HG03378 (cell line): Measurements from ENCODE around the gene NT5C3B.
"Not testable (repeated sequence)": the region's sequence is repeated elsewhere in the genome, so short reads cannot be mapped to it uniquely, and the experiment has no call there.

ENCODE experiments used
- ATAC-seq: cut with Tn5 transposase; IDR thresholded peaks from one replicate; pipeline ENCODE4 v1.9.1; 2021; ENCODE audit warnings: mild to moderate bottlenecking, moderate library complexity; ENCODE audit not compliant: unreplicated experiment

Gene NT5C3B

GRCh38 chr17:41840781-41841180 lies 4.7 kb upstream of the NT5C3B start:
- not testable (repeated sequence) for ATAC-seq

DNA sequence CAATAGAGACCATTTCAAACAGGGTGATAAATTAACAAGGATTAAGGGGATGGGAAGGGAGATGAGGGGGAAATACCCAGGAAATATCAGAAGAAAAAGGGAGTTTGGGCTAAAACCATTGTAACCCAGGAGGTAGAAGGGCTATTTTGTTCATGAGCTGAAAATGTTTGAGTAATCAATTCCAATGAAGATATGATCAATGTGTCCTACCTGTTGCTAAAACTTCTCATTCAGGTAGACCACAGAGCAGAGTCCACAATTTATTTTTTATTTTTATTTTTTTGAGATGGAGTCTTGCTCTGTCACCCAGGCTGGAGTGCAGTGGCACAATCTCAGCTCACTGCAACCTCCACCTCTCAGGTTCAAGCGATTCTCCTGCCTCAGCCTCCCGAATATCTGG lies 3.4 kb upstream of the NT5C3B start:
- not testable (repeated sequence) for ATAC-seq

GRCh38 chr17:41837761-41838538 lies 1.9 kb upstream of the NT5C3B start, which contains the start of gene KLHL10:
Gene KLHL10, plus strand, starts transcription at chr17:41837825. Its CDS starts 108 bp downstream, at chr17:41837933.
- ATAC-seq, result no peak

- ATAC-seq, result no peak
Measured at GRCh38 chr17:41836550-41837196, 641 bp upstream of the NT5C3B start.

DNA sequence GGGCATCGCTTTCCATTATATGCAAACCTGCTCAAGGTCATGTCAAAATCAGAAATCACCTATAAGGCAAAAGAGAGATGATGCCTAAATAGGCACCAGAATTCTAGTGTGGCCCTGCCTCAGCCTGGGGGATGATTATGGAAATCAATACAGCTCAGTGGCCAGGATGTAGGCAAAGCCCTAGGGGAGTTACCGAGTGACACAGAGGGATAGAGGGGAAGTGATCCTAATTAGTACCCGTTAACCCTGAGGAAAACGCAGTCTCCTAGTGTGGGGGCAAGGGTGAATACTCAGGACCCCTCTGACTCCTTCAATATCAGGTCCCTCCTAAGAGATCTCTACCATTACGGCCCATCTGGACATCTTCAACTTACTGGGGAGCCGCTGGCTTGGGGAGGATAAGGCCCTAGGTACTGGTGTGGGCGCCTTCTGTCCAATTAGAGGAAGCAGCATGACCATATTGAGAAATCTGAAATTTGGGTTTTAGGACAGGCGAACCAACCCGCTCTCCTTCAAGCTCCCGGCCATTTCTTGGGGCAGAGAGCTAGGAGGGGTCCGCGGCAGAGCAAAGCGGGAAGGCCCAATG lies 725 bp downstream of the NT5C3B start:
- no peak for ATAC-seq

GRCh38 chr17:41829961-41830360 lies 6.1 kb downstream of the NT5C3B start:
- not testable (repeated sequence) for ATAC-seq

DNA sequence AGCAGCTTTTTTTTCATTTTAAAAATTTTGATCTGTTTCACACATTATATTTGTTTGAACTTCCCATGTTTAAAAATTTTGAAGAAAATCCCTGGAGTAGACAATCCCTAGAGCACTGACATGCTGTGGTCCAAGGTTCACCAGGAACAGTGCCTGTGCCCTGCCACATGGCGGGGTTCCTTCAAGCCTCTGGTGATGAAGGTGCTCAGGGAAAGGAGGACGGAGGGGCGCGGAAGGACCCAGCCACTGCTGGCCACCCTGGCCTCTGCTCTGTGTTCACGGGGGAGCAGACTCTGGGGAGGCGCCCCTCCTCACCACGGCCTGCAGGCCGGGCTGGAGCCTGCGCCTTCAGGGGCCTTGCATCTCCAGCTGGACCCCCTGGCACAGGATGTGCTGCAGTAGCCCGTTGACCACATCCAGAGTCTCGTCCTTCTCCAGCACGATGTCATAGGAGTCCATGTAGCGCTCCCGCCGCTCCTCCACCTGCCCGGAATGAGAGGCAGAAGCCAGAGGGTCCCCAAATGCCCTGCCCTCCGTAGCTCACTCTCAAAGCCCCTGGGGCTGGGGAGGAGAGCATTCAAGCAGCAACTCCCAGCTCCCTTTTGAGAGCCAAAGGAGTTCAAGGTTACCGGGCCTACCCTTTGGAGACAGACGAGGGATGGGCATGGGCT lies 10.7 kb downstream of the NT5C3B start:
- no peak for ATAC-seq

GRCh38 chr17:41824086-41824485 lies 11.9 kb downstream of the NT5C3B start:
- ATAC-seq, result no peak

GRCh38 chr17:41823580-41823979 lies 12.5 kb downstream of the NT5C3B start:
- no peak for ATAC-seq

DNA sequence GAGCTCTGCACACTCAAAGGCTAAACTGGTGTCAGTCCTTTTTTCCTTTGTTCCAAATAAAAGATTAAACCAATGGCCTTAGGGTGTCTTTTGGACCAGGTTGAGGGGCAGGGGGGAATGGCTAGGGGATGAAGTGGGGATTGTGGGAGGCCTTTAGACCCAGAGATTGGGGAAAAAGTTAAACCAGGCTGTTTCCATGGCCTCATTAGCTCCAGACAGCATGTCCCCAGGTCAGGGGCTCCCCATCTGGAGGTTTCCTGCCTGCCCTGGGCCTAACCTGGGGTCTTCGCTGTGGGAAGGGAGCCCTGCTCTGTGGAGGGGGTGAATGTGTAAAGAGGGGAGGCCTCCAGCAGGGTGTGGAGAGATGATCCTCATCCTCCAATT lies 12.9 kb downstream of the NT5C3B start:
- ATAC-seq, result no peak

DNA sequence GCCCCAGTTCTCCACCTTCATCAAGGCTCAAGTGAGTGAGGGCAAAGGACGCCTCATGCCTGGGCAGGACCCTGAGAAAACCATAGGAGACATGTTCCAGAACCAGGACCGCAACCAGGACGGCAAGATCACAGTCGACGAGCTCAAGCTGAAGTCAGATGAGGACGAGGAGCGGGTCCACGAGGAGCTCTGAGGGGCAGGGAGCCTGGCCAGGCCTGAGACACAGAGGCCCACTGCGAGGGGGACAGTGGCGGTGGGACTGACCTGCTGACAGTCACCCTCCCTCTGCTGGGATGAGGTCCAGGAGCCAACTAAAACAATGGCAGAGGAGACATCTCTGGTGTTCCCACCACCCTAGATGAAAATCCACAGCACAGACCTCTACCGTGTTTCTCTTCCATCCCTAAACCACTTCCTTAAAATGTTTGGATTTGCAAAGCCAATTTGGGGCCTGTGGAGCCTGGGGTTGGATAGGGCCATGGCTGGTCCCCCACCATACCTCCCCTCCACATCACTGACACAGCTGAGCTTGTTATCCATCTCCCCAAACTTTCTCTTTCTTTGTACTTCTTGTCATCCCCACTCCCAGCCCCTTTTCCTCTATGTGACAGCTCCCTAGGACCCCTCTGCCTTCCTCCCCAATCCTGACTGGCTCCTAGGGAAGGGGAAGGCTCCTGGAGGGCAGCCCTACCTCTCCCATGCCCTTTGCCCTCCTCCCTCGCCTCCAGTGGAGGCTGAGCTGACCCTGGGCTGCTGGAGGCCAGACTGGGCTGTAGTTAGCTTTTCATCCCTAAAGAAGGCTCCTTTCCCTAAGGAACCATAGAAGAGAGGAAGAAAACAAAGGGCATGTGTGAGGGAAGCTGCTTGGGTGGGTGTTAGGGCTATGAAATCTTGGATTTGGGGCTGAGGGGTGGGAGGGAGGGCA lies 13.6 kb downstream of the NT5C3B start:
- no peak for ATAC-seq

DNA sequence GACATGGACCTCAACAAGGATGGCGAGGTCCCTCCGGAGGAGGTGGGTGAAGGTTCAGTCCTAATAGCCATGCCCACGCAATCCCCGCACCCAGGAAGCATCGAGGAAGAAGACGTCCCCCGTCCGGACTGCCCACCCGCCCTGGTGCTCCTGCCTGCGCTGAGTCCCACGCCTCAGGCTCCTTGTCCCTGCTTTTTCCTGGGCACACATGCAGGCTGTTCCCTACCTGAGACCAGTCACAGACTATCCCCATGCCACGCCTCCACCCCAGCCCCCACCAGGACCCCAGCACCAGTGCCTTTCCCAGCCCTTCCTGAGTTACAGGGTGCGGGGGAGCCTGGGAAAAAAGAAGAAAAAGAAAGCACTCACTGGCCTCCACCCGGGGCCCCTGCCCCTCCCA lies 14.3 kb downstream of the NT5C3B start:
- no peak for ATAC-seq

DNA sequence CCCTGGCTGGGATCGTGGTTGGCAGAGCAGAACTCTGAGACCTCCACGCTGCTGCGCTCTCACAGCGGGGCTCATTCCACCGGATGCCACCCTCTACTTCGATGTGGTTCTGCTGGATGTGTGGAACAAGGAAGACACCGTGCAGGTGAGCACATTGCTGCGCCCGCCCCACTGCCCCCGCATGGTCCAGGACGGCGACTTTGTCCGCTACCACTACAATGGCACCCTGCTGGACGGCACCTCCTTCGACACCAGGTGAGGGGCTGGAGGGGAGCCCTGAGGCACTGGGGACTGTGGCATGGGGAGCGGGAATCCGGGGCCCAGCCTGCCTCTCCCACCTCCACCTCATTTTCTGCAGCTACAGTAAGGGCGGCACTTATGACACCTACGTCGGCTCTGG lies 18.0 kb downstream of the NT5C3B start:
- ATAC-seq, result no peak

- no peak for ATAC-seq
Measured at GRCh38 chr17:41816637-41817320, 19.3 kb downstream of the NT5C3B start.

DNA sequence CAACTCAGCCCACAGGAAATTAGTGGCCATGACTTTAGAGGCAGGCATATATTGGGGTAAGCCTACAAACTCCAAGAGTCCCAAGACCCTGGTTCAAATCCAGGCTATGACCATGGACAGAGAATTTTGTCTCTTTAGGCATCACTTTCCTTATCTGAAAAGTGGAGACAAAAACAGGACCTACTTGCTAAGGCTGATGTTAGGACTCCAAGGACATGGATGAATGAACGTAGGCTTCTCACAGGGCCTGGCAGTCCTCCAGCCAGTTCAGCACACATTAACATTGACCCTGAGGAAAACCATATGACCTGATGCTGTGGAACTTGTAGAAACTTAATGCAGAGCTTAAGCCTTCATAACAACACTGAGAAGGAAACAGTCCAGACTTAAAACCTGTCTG lies 21.8 kb downstream of the NT5C3B start:
- ATAC-seq, result no peak

DNA sequence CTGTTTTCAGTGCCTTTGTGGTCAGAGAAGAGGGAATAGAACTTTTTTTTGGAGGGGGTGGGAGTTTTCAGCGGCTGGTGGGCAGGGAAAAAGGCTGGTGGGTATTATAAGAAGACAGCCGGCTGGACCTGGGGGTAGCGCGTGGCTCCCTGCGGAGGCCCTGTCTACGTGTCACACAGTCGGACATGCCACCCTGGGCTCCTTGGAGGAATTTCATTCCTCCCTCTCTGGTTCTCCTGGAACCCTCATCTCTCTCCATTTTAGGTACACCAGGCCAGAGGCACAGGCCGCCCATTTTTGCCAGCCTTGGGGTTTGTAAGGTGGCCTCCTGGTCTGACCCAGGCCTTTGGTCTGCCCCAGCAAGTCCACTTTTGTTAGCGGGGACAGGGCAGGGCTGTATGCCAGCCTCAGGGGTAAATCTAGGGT lies 22.3 kb downstream of the NT5C3B start:
- ATAC-seq, result no peak

DNA sequence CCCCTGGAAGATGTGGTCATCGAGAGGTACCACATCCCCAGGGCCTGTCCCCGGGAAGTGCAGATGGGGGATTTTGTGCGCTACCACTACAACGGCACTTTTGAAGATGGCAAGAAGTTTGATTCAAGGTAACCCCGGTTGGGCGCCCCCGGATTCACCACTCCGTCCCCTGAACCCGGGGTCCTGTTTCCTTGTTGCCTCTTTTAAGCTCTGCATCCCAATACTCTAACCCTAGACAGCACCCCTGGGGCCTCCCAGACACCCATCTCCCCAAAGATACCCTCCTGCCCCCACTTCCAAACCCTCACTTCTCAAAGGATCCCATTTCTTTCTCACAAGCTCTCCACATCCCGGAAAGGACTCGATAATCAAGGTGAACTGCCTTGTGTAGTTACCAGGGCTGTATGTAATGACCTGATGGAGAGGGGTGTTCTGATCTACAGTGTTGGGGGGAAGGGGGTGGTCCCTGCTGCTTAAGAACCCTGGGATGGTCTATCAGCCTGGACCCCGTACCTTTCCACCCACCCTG lies 22.8 kb downstream of the NT5C3B start:
- ATAC-seq, result no peak

DNA sequence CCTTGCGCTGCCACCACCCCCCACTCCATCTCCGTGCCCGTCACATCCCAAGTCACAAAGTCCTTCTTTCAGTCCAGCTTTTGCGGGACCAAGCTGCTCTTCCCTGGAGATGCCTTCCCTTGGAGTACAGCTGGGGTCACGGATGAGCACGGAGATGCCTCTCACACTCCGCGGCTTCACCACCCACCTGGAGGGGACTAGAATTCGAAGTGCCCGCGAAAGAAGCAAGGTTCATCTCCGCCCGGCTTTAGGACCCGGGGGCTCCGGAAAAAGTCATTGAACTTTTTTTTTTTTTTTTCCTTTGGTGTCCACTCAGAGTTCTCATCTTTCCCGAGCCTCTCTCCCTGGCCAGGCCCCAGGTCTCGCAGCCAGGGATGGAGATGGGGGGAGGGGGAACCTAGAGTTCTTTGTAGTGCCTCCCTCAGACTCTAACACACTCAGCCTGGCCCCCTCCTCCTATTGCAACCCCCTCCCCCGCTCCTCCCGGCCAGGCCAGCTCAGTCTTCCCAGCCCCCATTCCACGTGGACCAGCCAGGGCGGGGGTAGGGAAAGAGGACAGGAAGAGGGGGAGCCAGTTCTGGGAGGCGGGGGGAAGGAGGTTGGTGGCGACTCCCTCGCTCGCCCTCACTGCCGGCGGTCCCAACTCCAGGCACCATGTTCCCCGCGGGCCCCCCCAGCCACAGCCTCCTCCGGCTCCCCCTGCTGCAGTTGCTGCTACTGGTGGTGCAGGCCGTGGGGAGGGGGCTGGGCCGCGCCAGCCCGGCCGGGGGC lies 23.5 kb downstream of the NT5C3B start, which contains the start of gene FKBP10:
FKBP10 (plus strand) TSS at position 624 of the 771 bp plus-strand sequence; CDS start at position 655, 31 bp downstream.
- no peak for ATAC-seq
